Osteoblast (primary cell): Measurements from ENCODE around the gene HSPB9. TPM values are rescaled to one million over a fixed set of nuclear protein-coding genes. Genes with fewer than 3 reads are reported as not detected.

ENCODE experiments used
- DNase-seq: peaks from one replicate; pipeline ENCODE4 v3.0.0; 2011; ENCODE audit warnings: low spot score, mixed read lengths; ENCODE audit not compliant: insufficient read length; ENCODE audit errors: missing footprints
- H2AFZ ChIP-seq: 2 replicates; pipeline ENCODE4 v1.6.0; 2011; ENCODE audit warnings: mild to moderate bottlenecking, low read length
- H3K27ac ChIP-seq: 2 replicates; pipeline ENCODE4 v1.5.1; 2011; ENCODE audit warnings: mild to moderate bottlenecking, low read depth, low read length, moderate library complexity
- H3K27me3 ChIP-seq: 2 replicates; pipeline ENCODE4 v1.6.0; 2012; ENCODE audit warnings: mild to moderate bottlenecking, control low read depth, inconsistent platforms, low read length, moderate library complexity; ENCODE audit not compliant: insufficient read depth
- H3K36me3 ChIP-seq: 2 replicates; pipeline ENCODE4 v1.5.1; 2011; ENCODE audit warnings: mild to moderate bottlenecking, low read length, control low read depth, moderate library complexity; ENCODE audit not compliant: insufficient read depth
- H3K4me1 ChIP-seq: 2 replicates; pipeline ENCODE4 v1.5.1; 2011; ENCODE audit warnings: mild to moderate bottlenecking, low read length, control low read depth, moderate library complexity; ENCODE audit not compliant: insufficient read depth
- H3K4me2 ChIP-seq: 2 replicates; pipeline ENCODE4 v1.6.0; 2011; ENCODE audit warnings: mild to moderate bottlenecking, low read length; ENCODE audit not compliant: insufficient read depth
- H3K4me3 ChIP-seq: fragments of 200-600 bp; sonication (generic); 3 replicates; pipeline ENCODE4 v1.5.1; 2012; ENCODE audit warnings: mild to moderate bottlenecking, low read length, inconsistent platforms; ENCODE audit not compliant: insufficient read depth
- H3K79me2 ChIP-seq: 2 replicates; pipeline ENCODE4 v1.6.0; 2012; ENCODE audit warnings: mild to moderate bottlenecking, low read length, control low read depth, inconsistent platforms; ENCODE audit not compliant: insufficient read depth
- H3K9me3 ChIP-seq: 2 replicates; pipeline ENCODE4 v1.5.1; 2011; ENCODE audit warnings: low read depth, low read length, control low read depth
- H4K20me1 ChIP-seq: 2 replicates; pipeline ENCODE4 v1.6.0; 2012; ENCODE audit warnings: mild to moderate bottlenecking, low read length, control low read depth; ENCODE audit not compliant: insufficient read depth
- total RNA-seq: library from RNA; depleted of rRNA; stranded (reverse); fragments of >200 nt; gene quantifications from 2 replicates; pipeline ENCODE4 v1.2.3, GENCODE V29; 2012
- TF ChIP-seq, protein P1 (sequence below): IDR thresholded peaks from 2 replicates; pipeline ENCODE4 v1.5.1; 2011; ENCODE audit warnings: mild to moderate bottlenecking, low read depth, low read length, moderate library complexity; ENCODE audit errors: extremely low read depth

HSPB9 gene
- total RNA-seq, 1 donor: not detected

DNA sequence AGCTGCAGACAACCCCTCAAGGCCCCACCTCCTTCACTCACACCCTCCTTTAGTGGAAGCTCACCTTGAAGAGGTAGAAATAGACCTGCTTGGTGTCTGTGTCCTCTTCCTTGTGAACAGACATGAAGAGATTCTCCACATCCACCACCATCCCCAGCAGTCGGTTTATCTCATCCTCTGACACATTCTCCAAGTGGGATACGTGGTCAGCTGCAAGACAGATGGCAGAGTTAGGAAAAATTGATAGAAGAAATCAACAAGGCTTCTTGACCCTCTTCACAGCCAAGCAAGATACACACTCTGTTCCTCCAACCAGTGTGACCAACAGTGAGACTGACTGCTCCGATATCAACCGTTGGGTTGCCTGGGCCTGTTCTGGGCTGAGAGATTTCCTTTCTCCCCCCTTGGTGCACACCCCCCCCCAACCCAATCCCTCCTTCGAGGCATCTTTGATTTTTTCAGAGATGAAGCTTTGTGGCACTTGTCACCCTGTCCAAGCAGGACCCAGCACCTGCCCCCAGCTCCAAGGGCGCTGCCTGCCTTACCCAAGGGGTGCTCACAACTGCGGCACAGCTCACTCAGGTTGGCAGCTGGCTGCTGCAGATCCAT is 2.3 kb upstream of the HSPB9 start:
- no peak overlapping the region for H3K27ac ChIP-seq
- DNase-seq: peak; percentile 63
- peaks cover 3% of the 10 kb centered on the region for H3K79me2 ChIP-seq
- no peaks in the 10 kb centered on the region for H3K9me3 ChIP-seq
- peaks cover 9% of the 10 kb centered on the region for H3K4me1 ChIP-seq
- H3K4me3 ChIP-seq: peak overlapping the region; percentile 75
- peaks cover 26% of the 10 kb centered on the region for H3K36me3 ChIP-seq
- peak overlapping the region; percentile 76 for H3K4me2 ChIP-seq
- no peak overlapping the region for H2AFZ ChIP-seq
- H4K20me1 ChIP-seq: peaks cover 6% of the 10 kb centered on the region
- TF ChIP-seq, protein P1, sequence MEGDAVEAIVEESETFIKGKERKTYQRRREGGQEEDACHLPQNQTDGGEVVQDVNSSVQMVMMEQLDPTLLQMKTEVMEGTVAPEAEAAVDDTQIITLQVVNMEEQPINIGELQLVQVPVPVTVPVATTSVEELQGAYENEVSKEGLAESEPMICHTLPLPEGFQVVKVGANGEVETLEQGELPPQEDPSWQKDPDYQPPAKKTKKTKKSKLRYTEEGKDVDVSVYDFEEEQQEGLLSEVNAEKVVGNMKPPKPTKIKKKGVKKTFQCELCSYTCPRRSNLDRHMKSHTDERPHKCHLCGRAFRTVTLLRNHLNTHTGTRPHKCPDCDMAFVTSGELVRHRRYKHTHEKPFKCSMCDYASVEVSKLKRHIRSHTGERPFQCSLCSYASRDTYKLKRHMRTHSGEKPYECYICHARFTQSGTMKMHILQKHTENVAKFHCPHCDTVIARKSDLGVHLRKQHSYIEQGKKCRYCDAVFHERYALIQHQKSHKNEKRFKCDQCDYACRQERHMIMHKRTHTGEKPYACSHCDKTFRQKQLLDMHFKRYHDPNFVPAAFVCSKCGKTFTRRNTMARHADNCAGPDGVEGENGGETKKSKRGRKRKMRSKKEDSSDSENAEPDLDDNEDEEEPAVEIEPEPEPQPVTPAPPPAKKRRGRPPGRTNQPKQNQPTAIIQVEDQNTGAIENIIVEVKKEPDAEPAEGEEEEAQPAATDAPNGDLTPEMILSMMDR: no peak
- no peaks in the 10 kb centered on the region for H3K27me3 ChIP-seq

DNA sequence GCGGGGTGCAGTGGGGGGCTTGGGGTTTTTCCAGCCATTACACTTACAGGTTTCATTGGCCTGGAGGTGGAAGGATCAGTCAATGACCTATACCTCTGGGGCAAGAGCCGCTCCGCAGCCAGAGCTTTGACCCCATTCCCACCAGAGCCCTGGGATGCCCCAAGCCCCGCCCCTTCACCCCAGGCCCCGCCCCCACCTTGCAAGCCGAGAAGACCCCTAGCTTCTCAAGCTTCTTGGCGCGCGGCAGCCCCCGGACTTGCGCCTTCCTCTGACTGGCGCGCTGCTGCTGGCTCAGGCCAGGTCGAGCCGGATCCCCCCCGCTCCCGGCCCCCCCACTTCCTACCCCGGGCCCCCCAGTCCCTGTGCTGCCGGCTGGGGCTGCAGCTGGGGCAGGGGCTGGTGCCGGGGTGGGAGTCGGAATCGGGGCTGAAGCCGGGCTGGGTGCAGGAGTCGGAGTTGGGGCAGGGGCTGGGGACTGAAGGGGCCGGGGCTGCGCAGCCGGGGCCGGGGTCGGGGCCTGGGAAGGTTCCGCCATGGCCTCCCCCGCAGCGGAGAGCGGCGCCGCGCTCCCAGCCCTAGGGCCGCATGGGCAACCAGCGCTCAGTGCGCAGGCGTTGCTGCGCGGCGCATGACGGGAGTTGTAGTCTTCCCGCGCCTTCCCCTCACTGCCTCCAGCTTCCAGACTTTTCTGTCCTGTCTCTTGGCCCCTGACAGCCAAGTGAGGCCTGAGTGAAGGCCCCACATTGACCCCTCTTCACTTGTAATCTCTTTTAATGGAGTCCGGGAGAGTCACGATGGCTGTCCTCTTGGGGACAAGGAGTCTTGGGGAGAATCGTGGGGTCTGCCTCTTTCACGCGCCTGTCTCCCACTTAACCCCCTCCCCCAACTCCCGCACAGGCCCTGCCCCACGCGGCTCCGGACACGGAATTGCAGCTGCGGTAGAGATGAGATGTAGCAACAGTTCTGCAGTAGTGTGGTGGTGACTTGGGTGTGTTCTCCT is 1.5 kb upstream of the HSPB9 start, which contains the start of gene KAT2A:
Gene KAT2A (minus strand): TSS at position 598 of the 1,000 bp plus-strand sequence. CDS start 63 bp downstream, at position 535.
- H4K20me1 ChIP-seq: peaks cover 6% of the 10 kb centered on the region
- TF ChIP-seq, protein P1: no peak
- peak within 1 kb of the TSS; percentile 76 for H3K4me2 ChIP-seq
- H3K9me3 ChIP-seq: no peaks in the 10 kb centered on the region
- H2AFZ ChIP-seq: peak within 1 kb of the TSS; percentile 54
- peak within 1 kb of the TSS; percentile 75 for H3K4me3 ChIP-seq
- H3K79me2 ChIP-seq: peaks cover 3% of the 10 kb centered on the region
- peaks cover 9% of the 10 kb centered on the region for H3K4me1 ChIP-seq
- DNase-seq: peak; percentile 100
- peaks cover 32% of the 10 kb centered on the region for H3K36me3 ChIP-seq
- H3K27me3 ChIP-seq: no peaks in the 10 kb centered on the region
- H3K27ac ChIP-seq: no peak within 1 kb of the TSS

DNA sequence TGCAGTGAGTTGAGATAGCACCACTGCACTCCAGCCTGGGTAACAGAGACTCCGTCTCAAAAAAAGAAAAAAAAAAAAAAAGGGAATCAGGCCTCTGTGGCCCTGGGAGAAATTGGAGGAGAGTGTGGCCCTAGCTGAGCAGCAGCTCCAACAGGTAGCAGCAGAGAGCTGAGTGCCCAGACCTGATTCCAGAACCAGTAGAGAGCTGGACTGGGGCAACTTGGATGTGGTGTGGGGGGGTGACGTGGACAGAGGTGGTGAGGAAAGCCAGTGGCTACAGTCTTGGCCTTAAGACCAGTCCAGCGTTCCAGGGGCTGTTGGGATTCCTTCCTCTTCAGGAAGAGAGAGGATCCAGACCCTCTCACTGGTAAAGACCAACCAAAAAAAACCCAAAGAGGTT is 1.7 kb downstream of the HSPB9 start:
- DNase-seq: peak; percentile 17
- H4K20me1 ChIP-seq: peaks cover 3% of the 10 kb centered on the region
- H3K4me3 ChIP-seq: no peak overlapping the region
- peaks cover 9% of the 10 kb centered on the region for H3K4me1 ChIP-seq
- H2AFZ ChIP-seq: no peak overlapping the region
- H3K27me3 ChIP-seq: no peaks in the 10 kb centered on the region
- H3K9me3 ChIP-seq: no peaks in the 10 kb centered on the region
- H3K79me2 ChIP-seq: peaks cover 15% of the 10 kb centered on the region
- TF ChIP-seq, protein P1: no peak
- H3K27ac ChIP-seq: no peak overlapping the region
- H3K36me3 ChIP-seq: peaks cover 45% of the 10 kb centered on the region
- no peak overlapping the region for H3K4me2 ChIP-seq

DNA sequence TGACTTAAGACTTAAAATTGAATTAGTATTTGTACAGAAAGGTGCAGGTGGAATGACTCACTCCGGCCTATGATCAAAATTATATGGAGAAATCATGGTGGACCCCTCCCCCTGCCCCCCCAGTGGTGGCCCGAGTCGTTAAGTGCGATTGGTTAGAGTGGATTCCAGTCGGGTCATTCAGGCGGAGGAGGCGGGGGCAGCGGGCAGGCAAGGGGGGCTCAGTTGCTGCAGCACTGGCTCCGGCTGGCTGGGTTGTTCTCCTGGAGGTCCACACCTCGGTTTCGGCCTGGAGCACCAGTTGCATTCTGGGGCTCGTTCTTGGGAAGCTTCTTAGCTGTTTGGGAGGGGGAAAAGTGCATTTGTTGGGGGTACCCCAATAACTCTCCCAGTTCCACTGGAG is 3.0 kb downstream of the HSPB9 start:
- Histone ChIP-seq H3K27ac (no peak overlapping the region), H3K4me3 (no peak overlapping the region), H3K27me3 (no peaks in the 10 kb centered on the region), H2AFZ (no peak overlapping the region), H3K4me2 (no peak overlapping the region), H3K9me3 (no peaks in the 10 kb centered on the region), H3K36me3 (peaks cover 58% of the 10 kb centered on the region), H3K4me1 (peaks cover 4% of the 10 kb centered on the region), H4K20me1 (peaks cover 16% of the 10 kb centered on the region), H3K79me2 (peaks cover 25% of the 10 kb centered on the region)
- DNase-seq: peak; percentile 11
- TF ChIP-seq, protein P1: no peak
